ENCODE results near the gene PHF21B. TPM values are rescaled to one million over a fixed set of nuclear protein-coding genes. Genes with fewer than 3 reads are reported as not detected.

Gene PHF21B
- total RNA-seq, 1 donor from 2014 or later: 0.07 TPM

GRCh38 chr22:44938886-44939285 lies 70.9 kb downstream of the PHF21B start:
- Mint-ChIP-seq H3K27me3 (no peaks in the 10 kb centered on the region), H3K4me3 (no peak overlapping the region), H3K9me3 (no peaks in the 10 kb centered on the region), H3K27ac (no peak overlapping the region), H3K36me3 (ENCODE audit: low read depth) (no peaks in the 10 kb centered on the region), H3K4me1 (no peaks in the 10 kb centered on the region)
- no peak for DNase-seq
- intact Hi-C loops (cut with micrococcal nuclease): no loop called here

- Mint-ChIP-seq H3K4me3 (no peak overlapping the region), H3K27ac (no peak overlapping the region), H3K9me3 (no peaks in the 10 kb centered on the region), H3K4me1 (no peaks in the 10 kb centered on the region), H3K36me3 (ENCODE audit: low read depth) (no peaks in the 10 kb centered on the region), H3K27me3 (no peaks in the 10 kb centered on the region)
- intact Hi-C loops (cut with micrococcal nuclease): no loop called here
- no peak for DNase-seq
Observed at GRCh38 chr22:44937216-44937615, 72.6 kb downstream of the PHF21B start.

- Mint-ChIP-seq H3K4me1 (no peaks in the 10 kb centered on the region), H3K9me3 (no peaks in the 10 kb centered on the region), H3K27ac (no peak overlapping the region), H3K4me3 (no peak overlapping the region), H3K27me3 (no peaks in the 10 kb centered on the region), H3K36me3 (ENCODE audit: low read depth) (no peaks in the 10 kb centered on the region)
- intact Hi-C loops (cut with micrococcal nuclease): no loop called here
- DNase-seq: no peak
Observed at GRCh38 chr22:44936201-44936600, 73.6 kb downstream of the PHF21B start.

- H3K27me3 Mint-ChIP-seq: no peaks in the 10 kb centered on the region
- H3K4me3 Mint-ChIP-seq: no peak overlapping the region
- no peaks in the 10 kb centered on the region for H3K4me1 Mint-ChIP-seq
- DNase-seq: no peak
- no peaks in the 10 kb centered on the region for H3K9me3 Mint-ChIP-seq
- intact Hi-C loops (cut with micrococcal nuclease): no loop called here
- no peak overlapping the region for H3K27ac Mint-ChIP-seq
- no peaks in the 10 kb centered on the region for H3K36me3 Mint-ChIP-seq (ENCODE audit: low read depth)
Observed at GRCh38 chr22:44935724-44936123, 74.1 kb downstream of the PHF21B start.

- H3K27ac Mint-ChIP-seq: no peak overlapping the region
- no peaks in the 10 kb centered on the region for H3K27me3 Mint-ChIP-seq
- intact Hi-C loops (cut with micrococcal nuclease): no loop called here
- H3K4me1 Mint-ChIP-seq: no peaks in the 10 kb centered on the region
- H3K9me3 Mint-ChIP-seq: no peaks in the 10 kb centered on the region
- no peak for DNase-seq
- H3K4me3 Mint-ChIP-seq: no peak overlapping the region
- no peaks in the 10 kb centered on the region for H3K36me3 Mint-ChIP-seq (ENCODE audit: low read depth)
Observed at GRCh38 chr22:44934454-44934735, 75.4 kb downstream of the PHF21B start.

GRCh38 chr22:44933666-44934453 lies 75.9 kb downstream of the PHF21B start:
- DNase-seq: no peak
- Mint-ChIP-seq H3K27me3 (no peaks in the 10 kb centered on the region), H3K9me3 (no peaks in the 10 kb centered on the region), H3K27ac (no peak overlapping the region), H3K4me3 (no peak overlapping the region), H3K36me3 (ENCODE audit: low read depth) (no peaks in the 10 kb centered on the region), H3K4me1 (no peaks in the 10 kb centered on the region)
- intact Hi-C loops (cut with micrococcal nuclease): no loop called here

- Mint-ChIP-seq H3K36me3 (ENCODE audit: low read depth) (no peaks in the 10 kb centered on the region), H3K27me3 (no peaks in the 10 kb centered on the region), H3K27ac (no peak overlapping the region), H3K9me3 (no peaks in the 10 kb centered on the region), H3K4me3 (no peak overlapping the region), H3K4me1 (no peaks in the 10 kb centered on the region)
- intact Hi-C loops (cut with micrococcal nuclease): no loop called here
- DNase-seq: no peak
Observed at GRCh38 chr22:44932493-44932892, 77.3 kb downstream of the PHF21B start.

GRCh38 chr22:44931766-44932165 lies 78.0 kb downstream of the PHF21B start:
- intact Hi-C loops (cut with micrococcal nuclease): no loop called here
- no peak overlapping the region for H3K27ac Mint-ChIP-seq
- no peak overlapping the region for H3K4me3 Mint-ChIP-seq

GRCh38 chr22:44931077-44931540 lies 78.7 kb downstream of the PHF21B start:
- no peaks in the 10 kb centered on the region for H3K27me3 Mint-ChIP-seq

More at GRCh38 chr22:44931766-44932165, 78.0 kb downstream of the PHF21B start:
- Mint-ChIP-seq H3K9me3 (no peaks in the 10 kb centered on the region), H3K27me3 (no peaks in the 10 kb centered on the region), H3K36me3 (ENCODE audit: low read depth) (no peaks in the 10 kb centered on the region), H3K4me1 (no peaks in the 10 kb centered on the region)
- DNase-seq: no peak

GRCh38 chr22:44930711-44931035 lies 79.1 kb downstream of the PHF21B start:
- no peaks in the 10 kb centered on the region for H3K9me3 Mint-ChIP-seq
- no peak for DNase-seq
- intact Hi-C loops (cut with micrococcal nuclease): no loop called here
- H3K4me3 Mint-ChIP-seq: no peak overlapping the region
- H3K4me1 Mint-ChIP-seq: no peaks in the 10 kb centered on the region
- no peak overlapping the region for H3K27ac Mint-ChIP-seq
- no peaks in the 10 kb centered on the region for H3K36me3 Mint-ChIP-seq (ENCODE audit: low read depth)
- H3K27me3 Mint-ChIP-seq: no peaks in the 10 kb centered on the region

More at GRCh38 chr22:44931077-44931540, 78.7 kb downstream of the PHF21B start:
- no peak overlapping the region for H3K4me3 Mint-ChIP-seq
- no peak overlapping the region for H3K27ac Mint-ChIP-seq
- no peak for DNase-seq
- intact Hi-C loops (cut with micrococcal nuclease): no loop called here
- H3K4me1 Mint-ChIP-seq: no peaks in the 10 kb centered on the region
- no peaks in the 10 kb centered on the region for H3K9me3 Mint-ChIP-seq
- no peaks in the 10 kb centered on the region for H3K36me3 Mint-ChIP-seq (ENCODE audit: low read depth)

GRCh38 chr22:44930016-44930710 lies 79.6 kb downstream of the PHF21B start:
- DNase-seq: no peak
- no peaks in the 10 kb centered on the region for H3K27me3 Mint-ChIP-seq
- no peak overlapping the region for H3K4me3 Mint-ChIP-seq
- H3K36me3 Mint-ChIP-seq (ENCODE audit: low read depth): no peaks in the 10 kb centered on the region
- intact Hi-C loops (cut with micrococcal nuclease): no loop called here
- H3K27ac Mint-ChIP-seq: no peak overlapping the region
- H3K9me3 Mint-ChIP-seq: no peaks in the 10 kb centered on the region
- H3K4me1 Mint-ChIP-seq: no peaks in the 10 kb centered on the region

- DNase-seq: no peak
- Mint-ChIP-seq H3K27ac (no peak overlapping the region), H3K4me1 (no peaks in the 10 kb centered on the region), H3K36me3 (ENCODE audit: low read depth) (no peaks in the 10 kb centered on the region), H3K27me3 (no peaks in the 10 kb centered on the region), H3K4me3 (no peak overlapping the region), H3K9me3 (no peaks in the 10 kb centered on the region)
- intact Hi-C loops (cut with micrococcal nuclease): no loop called here
Observed at GRCh38 chr22:44929359-44930015, 80.3 kb downstream of the PHF21B start.

GRCh38 chr22:44928711-44929358 lies 81.0 kb downstream of the PHF21B start:
- intact Hi-C loops (cut with micrococcal nuclease): no loop called here

GRCh38 chr22:44928136-44928463 lies 81.7 kb downstream of the PHF21B start:
- H3K36me3 Mint-ChIP-seq (ENCODE audit: low read depth): no peaks in the 10 kb centered on the region
- no peak for DNase-seq
- intact Hi-C loops (cut with micrococcal nuclease): no loop called here
- no peaks in the 10 kb centered on the region for H3K4me1 Mint-ChIP-seq
- H3K27ac Mint-ChIP-seq: no peak overlapping the region
- no peaks in the 10 kb centered on the region for H3K27me3 Mint-ChIP-seq
- H3K9me3 Mint-ChIP-seq: no peaks in the 10 kb centered on the region
- no peak overlapping the region for H3K4me3 Mint-ChIP-seq

More at GRCh38 chr22:44928711-44929358, 81.0 kb downstream of the PHF21B start:
- Mint-ChIP-seq H3K27ac (no peak overlapping the region), H3K4me1 (no peaks in the 10 kb centered on the region), H3K9me3 (no peaks in the 10 kb centered on the region), H3K4me3 (no peak overlapping the region), H3K36me3 (ENCODE audit: low read depth) (no peaks in the 10 kb centered on the region), H3K27me3 (no peaks in the 10 kb centered on the region)
- DNase-seq: no peak

Measured in activated CD4-positive, alpha-beta T cell treated with anti-CD3 and anti-CD28 coated beads, Interleukin-2, amount 10 ng/mL, durations not matched to agents 24 days and 14 days (primary cell).